Renal cortical epithelial cell (primary cell): ENCODE data around the gene SEC61B. TPM values are rescaled to one million over a fixed set of nuclear protein-coding genes. Genes with fewer than 3 reads are reported as not detected.

Source experiments
- DNase-seq: peaks from one replicate; pipeline ENCODE4 v3.0.0-alpha.2; 2011; ENCODE audit warnings: low read depth
- total RNA-seq: library from RNA; depleted of rRNA; stranded (reverse); fragments of >200 nt; gene quantifications from 2 replicates; pipeline ENCODE4 v1.2.3, GENCODE V29; 2014

SEC61B gene
- total RNA-seq, 1 donor from 2014 or later: 70.1 TPM

DNA sequence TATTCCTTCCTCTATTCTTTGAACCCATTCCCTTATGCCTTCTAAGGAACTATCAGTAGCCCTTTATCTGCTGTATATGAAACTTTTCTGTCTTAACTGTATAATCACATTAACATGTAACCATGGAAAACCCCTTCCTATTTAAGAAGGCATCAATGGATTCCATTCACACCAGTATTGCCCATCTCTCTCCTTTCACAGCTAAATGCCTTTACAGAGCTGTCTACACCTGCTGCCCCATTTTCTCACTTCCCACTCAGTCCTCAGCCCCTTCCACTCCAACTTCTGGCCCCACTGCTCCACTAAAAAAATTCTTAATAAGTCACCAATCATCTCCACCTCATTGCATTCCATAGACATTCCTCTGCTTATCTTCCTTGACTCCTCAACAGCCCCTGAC, 50.8 kb downstream of the SEC61B start:
- DNase-seq: peak; percentile 55

DNA sequence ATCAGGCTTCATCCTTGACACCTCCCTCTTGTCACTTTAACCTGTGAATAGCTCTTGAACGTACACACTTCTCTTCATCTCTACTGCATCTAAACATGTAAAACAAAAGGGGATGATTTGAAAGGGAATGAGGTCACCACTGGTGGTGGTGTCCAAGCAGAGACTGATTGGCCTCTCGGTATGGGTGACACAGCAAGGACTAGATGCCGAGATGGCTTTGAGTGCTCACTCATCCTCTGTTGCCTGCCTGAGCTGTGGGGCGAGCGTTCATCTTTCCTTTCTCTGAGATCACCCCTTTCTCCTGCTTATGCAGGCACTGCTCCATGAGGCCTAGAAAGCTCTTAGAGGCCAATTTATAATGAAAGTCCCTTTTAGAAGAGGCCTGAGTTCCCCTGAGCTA, 51.9 kb downstream of the SEC61B start:
- no peak for DNase-seq

- DNase-seq: no peak
Observed at GRCh38 chr9:99274495-99274894, 52.4 kb downstream of the SEC61B start.

Other genes starting within 250 kb of the SEC61B start
- gene TGFBR1, start 117.2 kb upstream of the SEC61B start, total RNA-seq: 209 and 317 TPM in 2 replicates
- 46.7 and 54.6 TPM in 2 replicates for gene ALG2, start 340 bp upstream of the SEC61B start, total RNA-seq